OCI-M2 (cell line): Measurements from ENCODE around the gene CCDC157.

Experiments
- DNase-seq: peaks from one replicate; lab custom pipeline; 2025; ENCODE audit not compliant: unreplicated experiment; lab: John Stamatoyannopoulos, UW

The CCDC157 gene

GRCh38 chr22:30354644-30355043 lies 2.2 kb upstream of the CCDC157 start:
- DNase-seq = no peak

DNA sequence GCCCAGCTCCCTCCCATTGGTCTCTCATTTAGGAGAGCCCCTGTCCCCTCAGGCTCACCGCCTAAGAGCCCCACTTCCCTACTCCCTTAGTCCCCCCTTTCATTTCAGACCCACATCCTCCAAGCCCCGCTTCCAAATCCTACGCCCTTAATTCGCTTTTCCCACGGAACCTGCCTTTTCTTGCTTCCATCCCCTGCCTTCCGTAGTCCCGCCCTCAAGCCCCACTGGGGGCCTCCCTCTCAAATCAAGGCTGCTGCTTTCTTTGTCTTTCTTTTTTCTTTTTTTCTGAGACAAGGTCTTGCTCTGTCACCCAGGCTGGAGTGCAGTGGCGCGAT lies 396 bp downstream of the CCDC157 start:
- DNase-seq = no peak

DNA sequence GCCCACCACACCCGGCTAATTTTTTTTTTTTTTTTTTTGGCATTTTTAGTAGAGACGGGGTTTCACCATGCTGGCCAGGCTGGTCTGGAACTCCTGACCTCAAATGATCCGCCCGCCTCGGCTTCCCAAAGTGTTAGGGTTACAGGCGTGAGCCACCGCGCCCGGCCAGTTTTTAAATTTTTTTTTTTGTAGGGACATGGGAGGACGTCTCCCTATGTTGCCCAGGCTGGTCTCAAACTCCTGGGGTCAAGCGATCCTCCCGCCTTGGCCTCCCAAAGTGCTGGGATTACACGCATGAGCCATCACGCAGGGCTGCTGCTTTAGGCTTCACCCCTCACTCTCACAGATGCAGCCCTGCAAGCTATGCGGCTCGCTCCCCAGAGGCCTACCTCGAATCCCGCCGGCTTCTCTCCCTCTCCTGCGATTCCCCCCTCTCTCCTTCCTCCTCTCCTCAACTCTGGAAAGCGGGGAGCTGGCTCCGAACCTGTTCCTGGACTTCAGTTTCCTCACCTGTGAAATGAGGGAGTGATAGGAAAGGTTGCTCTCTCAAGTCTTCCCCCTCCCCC lies 926 bp downstream of the CCDC157 start:
- DNase-seq = no peak

GRCh38 chr22:30358541-30358940 lies 1.7 kb downstream of the CCDC157 start:
- no peak for DNase-seq

DNA sequence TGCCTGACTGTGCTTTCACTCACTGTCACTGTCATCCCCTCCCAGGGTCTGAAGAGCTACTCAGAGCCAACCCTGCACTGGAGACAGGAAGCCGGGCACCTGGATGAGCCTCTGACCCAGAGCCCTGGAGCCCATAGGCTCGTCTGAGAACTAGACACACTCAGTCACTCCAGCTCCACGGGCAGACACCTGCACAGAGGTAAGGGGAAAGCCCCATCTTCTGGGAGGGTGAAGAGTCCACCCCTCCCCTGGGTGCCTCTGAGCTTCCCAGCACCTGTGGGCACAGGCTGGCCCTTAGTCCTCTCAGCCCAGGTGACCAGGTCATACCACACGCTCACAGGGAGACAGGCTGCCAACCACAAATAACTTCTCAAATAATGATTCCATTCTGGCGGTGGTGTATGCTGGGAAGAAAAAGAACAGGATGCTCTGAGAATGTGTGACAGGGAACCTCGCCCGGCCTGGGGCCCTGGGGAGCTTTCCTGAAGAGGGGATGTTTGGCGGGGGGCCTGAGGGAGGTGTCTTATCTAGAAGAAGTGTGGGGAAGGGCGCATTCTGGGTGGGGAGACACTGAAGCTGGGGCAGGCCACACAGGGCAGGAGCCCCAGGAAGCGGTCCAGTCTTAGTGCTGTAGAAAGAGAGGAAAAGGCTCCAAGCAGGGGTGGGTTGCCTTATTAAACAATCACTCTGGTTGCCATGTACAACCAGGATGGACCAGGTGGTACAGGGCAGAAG lies 5.3 kb downstream of the CCDC157 start:
- no peak for DNase-seq

DNA sequence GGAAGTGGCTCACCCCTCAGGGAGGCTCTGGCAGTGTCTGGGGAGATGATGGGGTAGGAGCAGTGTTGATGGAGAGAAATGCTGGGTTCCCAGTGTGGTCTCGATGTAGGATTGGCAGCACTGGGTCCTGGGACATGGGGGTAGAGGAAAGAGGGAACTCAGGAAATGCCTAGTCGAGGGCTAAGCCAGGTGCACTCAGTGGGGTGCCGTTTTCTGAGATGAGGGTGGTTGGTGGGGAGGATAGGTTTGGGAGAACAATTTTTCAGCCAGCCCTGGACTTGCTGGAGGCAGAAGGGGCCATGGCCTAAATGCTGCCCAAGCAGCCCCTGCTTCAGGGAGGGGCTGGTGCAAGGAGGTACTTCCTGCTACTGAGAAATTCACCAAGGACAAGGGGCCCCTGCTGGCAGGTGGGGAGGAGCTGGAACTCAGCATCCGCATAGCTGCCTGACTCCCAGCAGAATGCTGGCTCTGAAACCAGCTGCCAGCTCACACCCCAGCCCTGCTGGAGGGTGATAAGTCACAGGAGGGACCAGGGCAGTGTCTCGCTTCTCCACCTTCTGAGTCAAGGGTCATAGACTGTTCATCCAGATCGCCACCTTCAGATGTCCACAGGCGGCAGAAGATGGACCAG lies 6.0 kb downstream of the CCDC157 start:
- no peak for DNase-seq

DNA sequence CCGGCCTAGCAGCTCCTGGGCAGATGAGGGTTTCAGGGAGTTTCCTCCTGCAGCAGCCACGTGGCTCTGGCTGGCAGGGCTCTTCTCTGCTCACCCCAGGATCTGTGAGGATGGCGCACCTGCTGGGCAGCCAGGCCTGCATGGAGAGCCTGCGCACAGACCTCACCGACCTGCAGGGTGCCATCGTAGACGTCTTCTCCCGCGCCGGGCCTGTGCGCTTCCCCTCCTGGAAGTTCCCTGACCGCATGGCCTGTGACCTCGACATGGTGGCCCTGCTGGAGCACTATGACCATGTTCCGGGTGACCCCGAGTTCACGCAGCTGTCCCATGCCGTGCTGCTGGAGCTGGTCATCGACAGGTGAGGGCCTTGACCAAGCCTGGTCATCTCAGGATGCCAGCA lies 9.1 kb downstream of the CCDC157 start:
- DNase-seq = no peak

GRCh38 chr22:30368420-30368819 lies 11.6 kb downstream of the CCDC157 start:
- no peak for DNase-seq

DNA sequence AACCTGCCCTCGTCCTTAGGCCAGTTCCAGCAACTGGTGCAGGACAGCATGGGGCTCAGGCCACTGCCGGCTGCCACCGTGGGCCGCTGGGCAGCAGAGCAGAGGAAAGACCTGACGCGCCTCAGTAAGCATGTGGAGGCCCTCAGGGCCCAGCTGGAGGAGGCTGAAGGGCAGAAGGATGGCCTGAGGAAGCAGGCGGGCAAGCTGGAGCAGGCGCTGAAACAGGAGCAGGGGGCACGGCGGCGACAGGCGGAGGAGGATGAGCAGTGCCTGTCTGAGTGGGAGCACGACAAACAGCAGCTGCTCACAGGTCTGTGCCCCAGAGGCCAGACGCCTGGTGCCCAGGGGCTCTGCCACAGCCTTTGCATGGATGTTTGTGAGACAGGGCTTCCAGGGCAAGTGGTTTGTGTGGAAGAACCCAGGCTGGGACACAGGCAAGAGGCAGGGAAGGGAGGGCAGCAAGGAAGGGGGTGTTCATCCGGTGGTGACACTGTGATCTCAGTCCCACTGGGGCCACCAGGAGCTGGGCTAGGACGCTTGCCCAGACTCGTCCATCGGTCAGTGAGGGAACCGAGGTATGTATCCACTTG lies 13.9 kb downstream of the CCDC157 start:
- no peak for DNase-seq

DNA sequence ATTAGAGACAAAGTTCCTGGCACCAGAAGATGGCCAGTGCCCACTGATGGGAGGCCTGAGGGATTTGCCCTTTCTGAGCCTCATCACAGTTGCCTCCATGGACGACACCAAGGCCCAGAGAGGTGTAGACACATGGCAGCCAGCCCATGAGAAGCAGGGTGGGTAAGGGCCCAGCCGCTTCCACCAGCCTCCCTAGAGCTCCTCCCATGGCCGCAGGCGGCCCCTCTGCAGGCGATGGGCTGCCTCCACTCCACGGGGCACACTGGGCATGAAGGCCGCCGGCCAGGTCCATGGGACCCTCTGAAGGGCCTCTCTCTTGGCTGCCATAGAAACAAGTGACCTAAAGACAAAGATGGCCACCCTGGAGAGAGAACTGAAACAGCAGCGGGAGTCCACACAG lies 14.5 kb downstream of the CCDC157 start:
- DNase-seq = no peak

- no peak for DNase-seq
These were observed 15.2 kb downstream of the CCDC157 start for GRCh38 chr22:30371981-30372380.

GRCh38 chr22:30372915-30373314 lies 16.1 kb downstream of the CCDC157 start:
- no peak for DNase-seq

- DNase-seq = no peak
These were observed 16.8 kb downstream of the CCDC157 start for GRCh38 chr22:30373331-30374325.

GRCh38 chr22:30375312-30375849 lies 18.6 kb downstream of the CCDC157 start:
- no peak for DNase-seq

DNA sequence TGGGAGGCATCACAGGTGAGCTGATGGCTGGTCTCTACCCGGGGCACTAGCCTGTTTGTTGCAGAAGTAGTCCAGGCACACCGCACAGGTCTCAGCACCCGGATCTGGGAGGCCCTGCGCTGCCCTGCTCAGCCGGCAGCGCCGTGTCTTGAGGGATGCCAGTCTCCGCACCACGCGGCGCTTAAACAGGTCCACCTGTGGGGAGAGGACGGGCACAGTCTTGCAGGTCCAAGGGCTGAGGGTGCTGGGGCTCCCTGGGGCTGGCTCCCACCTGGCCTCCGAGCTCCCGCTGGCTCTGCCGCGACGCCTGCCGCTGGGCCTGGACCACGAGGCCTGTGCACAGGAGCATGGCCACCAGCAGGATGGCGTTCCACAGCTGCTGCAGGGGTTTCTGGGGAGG lies 23.2 kb downstream of the CCDC157 start:
- no peak for DNase-seq

- DNase-seq = no peak
These were observed 24.5 kb downstream of the CCDC157 start for GRCh38 chr22:30381264-30381663.

DNA sequence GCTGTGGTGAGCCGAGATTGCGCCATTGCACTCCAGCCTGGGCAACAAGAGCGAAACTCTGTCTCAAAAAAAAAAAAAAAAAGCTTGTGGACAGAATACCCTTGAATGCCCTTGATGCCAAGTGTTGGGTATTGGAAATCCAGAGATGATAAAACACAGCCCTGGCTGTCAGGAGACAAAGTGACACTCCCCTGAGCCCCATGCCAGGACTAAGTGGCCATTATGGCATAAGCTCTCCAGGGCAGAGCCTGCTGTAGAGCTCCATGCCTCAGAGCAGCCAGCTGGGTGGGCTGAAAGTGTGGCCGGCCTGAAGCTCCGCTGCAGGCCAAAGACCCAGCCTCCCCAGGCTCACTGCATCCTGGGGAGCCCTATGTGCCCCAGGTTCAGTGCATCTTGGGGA lies 25.5 kb downstream of the CCDC157 start:
- DNase-seq = no peak

GRCh38 chr22:30383061-30383460 lies 26.3 kb downstream of the CCDC157 start:
- DNase-seq = no peak

- DNase-seq = no peak
These were observed 29.1 kb downstream of the CCDC157 start for GRCh38 chr22:30385942-30386341.

DNA sequence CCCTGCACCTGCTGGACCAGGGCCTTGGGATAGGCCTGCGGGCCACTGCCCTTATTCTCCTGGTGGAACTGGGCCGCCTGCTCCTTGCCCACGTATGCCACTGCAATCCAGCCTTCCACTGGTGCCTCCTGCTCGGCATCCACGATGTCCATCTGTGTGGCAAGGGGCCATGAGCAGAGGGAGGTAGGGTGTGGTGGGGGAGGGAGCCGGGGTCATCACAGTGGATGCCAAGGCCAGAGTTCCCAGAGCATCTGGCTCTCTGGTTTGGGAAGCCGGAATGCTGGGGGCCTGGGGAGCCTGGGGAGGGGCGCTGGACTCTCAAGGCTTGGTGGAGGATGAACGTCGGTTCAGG lies 29.8 kb downstream of the CCDC157 start:
- no peak for DNase-seq
